ENCODE data around the gene LMNTD2.

Gene LMNTD2

GRCh38 chr11:607971-608659 is 47.6 kb upstream of the LMNTD2 start:
- H4K8ac ChIP-seq (ENCODE audit: low read length): no peak overlapping the region
- no peak overlapping the region for H3K9ac ChIP-seq (ENCODE audit: low read length)
- no peak overlapping the region for H3K23ac ChIP-seq (ENCODE audit: low read length in 2 of 2)
- no peaks in the 10 kb centered on the region for H3K27me3 ChIP-seq (ENCODE audit: control insufficient read depth in 1 of 2, insufficient read depth in 1 of 2, low read length in 2 of 2)
- H3K14ac ChIP-seq (ENCODE audit: low read length in 2 of 2): no peak overlapping the region
- no peak overlapping the region for H3K18ac ChIP-seq (ENCODE audit: low read depth in 1 of 2, low read length in 2 of 2)
- H3K79me1 ChIP-seq (replicated peaks; ENCODE audit: low read length, poor library complexity, severe bottlenecking): peaks cover 49% of the 10 kb centered on the region
- H4K91ac ChIP-seq (ENCODE audit: low read length): no peak overlapping the region
- H3K9me3 ChIP-seq (ENCODE audit: control insufficient read depth, low read length): no peaks in the 10 kb centered on the region
- no peak overlapping the region for H2BK15ac ChIP-seq (ENCODE audit: low read depth, poor library complexity, severe bottlenecking)
- no peak overlapping the region for H3K4ac ChIP-seq (ENCODE audit: low read depth in 1 of 2, low read length in 2 of 2)
- no peak overlapping the region for H2BK120ac ChIP-seq (ENCODE audit: low read depth, low read length)
- H3K4me2 ChIP-seq (ENCODE audit: low read length, poor library complexity, severe bottlenecking): no peak overlapping the region
- no peak overlapping the region for H2AK5ac ChIP-seq (ENCODE audit: low read length, severe bottlenecking)
- peaks cover 9% of the 10 kb centered on the region for H3K4me1 ChIP-seq (ENCODE audit: control insufficient read depth, insufficient read depth, low read depth, low read length)
- H2BK5ac ChIP-seq (ENCODE audit: low read depth, low read length, poor library complexity, severe bottlenecking): no peak overlapping the region
- H2AFZ ChIP-seq (ENCODE audit: low read depth, low read length): no peak overlapping the region
- no peak overlapping the region for H3K4me3 ChIP-seq (ENCODE audit: insufficient read depth in 1 of 2, low read depth in 1 of 2, low read length in 2 of 2)
- H3K27ac ChIP-seq (ENCODE audit: low read length, poor library complexity, severe bottlenecking): no peak overlapping the region
- WGBS: 97% methylated on average over 45 of the region's 45 CpGs
- no peak for DNase-seq
- H2BK12ac ChIP-seq (ENCODE audit: low read length in 2 of 2): no peak overlapping the region
- H3K36me3 ChIP-seq (ENCODE audit: control insufficient read depth in 1 of 2, insufficient read depth in 2 of 2, low read depth in 1 of 2, low read length in 2 of 2): peaks cover 93 to 96% of the 10 kb centered on the region in 2 experiments

- Histone ChIP-seq H3K14ac (ENCODE audit: low read length in 2 of 2) (no peak overlapping the region), H4K91ac (ENCODE audit: low read length) (peak overlapping the region; percentile 16), H3K9ac (ENCODE audit: low read length) (no peak overlapping the region), H2AK5ac (ENCODE audit: low read length, severe bottlenecking) (no peak overlapping the region), H2BK15ac (ENCODE audit: low read depth, poor library complexity, severe bottlenecking) (no peak overlapping the region), H3K23ac (ENCODE audit: low read length in 2 of 2) (no peak overlapping the region), H3K18ac (ENCODE audit: low read depth in 1 of 2, low read length in 2 of 2) (no peak overlapping the region), H2BK120ac (ENCODE audit: low read depth, low read length) (no peak overlapping the region), H2BK12ac (ENCODE audit: low read length in 2 of 2) (no peak overlapping the region), H3K9me3 (ENCODE audit: control insufficient read depth, low read length) (no peaks in the 10 kb centered on the region), H3K4me2 (ENCODE audit: low read length, poor library complexity, severe bottlenecking) (no peak overlapping the region), H3K79me1 (replicated peaks; ENCODE audit: low read length, poor library complexity, severe bottlenecking) (peaks cover 50% of the 10 kb centered on the region), H3K4ac (ENCODE audit: low read depth in 1 of 2, low read length in 2 of 2) (no peak overlapping the region), H4K8ac (ENCODE audit: low read length) (no peak overlapping the region), H3K27ac (ENCODE audit: low read length, poor library complexity, severe bottlenecking) (no peak overlapping the region), H3K36me3 (ENCODE audit: control insufficient read depth in 1 of 2, insufficient read depth in 2 of 2, low read depth in 1 of 2, low read length in 2 of 2) (peaks cover 92 to 95% of the 10 kb centered on the region in 2 experiments), H3K27me3 (ENCODE audit: control insufficient read depth in 1 of 2, insufficient read depth in 1 of 2, low read length in 2 of 2) (no peaks in the 10 kb centered on the region), H3K4me1 (ENCODE audit: control insufficient read depth, insufficient read depth, low read depth, low read length) (peaks cover 6% of the 10 kb centered on the region), H3K4me3 (ENCODE audit: insufficient read depth in 1 of 2, low read depth in 1 of 2, low read length in 2 of 2) (no peak overlapping the region), H2BK5ac (ENCODE audit: low read depth, low read length, poor library complexity, severe bottlenecking) (no peak overlapping the region), H2AFZ (ENCODE audit: low read depth, low read length) (no peak overlapping the region)
- 96% methylated on average over 34 of the region's 35 CpGs for WGBS
- no peak for DNase-seq
Measured at GRCh38 chr11:607020-607780, 46.7 kb upstream of the LMNTD2 start.

GRCh38 chr11:606245-606644 is 45.7 kb upstream of the LMNTD2 start:
- Histone ChIP-seq H3K14ac (ENCODE audit: low read length in 2 of 2) (no peak overlapping the region), H3K27me3 (ENCODE audit: control insufficient read depth in 1 of 2, insufficient read depth in 1 of 2, low read length in 2 of 2) (no peaks in the 10 kb centered on the region), H3K4me1 (ENCODE audit: control insufficient read depth, insufficient read depth, low read depth, low read length) (peaks cover 4% of the 10 kb centered on the region), H4K91ac (ENCODE audit: low read length) (no peak overlapping the region), H2BK5ac (ENCODE audit: low read depth, low read length, poor library complexity, severe bottlenecking) (no peak overlapping the region), H3K4ac (ENCODE audit: low read depth in 1 of 2, low read length in 2 of 2) (no peak overlapping the region), H3K79me1 (replicated peaks; ENCODE audit: low read length, poor library complexity, severe bottlenecking) (peaks cover 55% of the 10 kb centered on the region), H2BK12ac (ENCODE audit: low read length in 2 of 2) (no peak overlapping the region), H3K27ac (ENCODE audit: low read length, poor library complexity, severe bottlenecking) (no peak overlapping the region), H3K4me2 (ENCODE audit: low read length, poor library complexity, severe bottlenecking) (no peak overlapping the region), H3K18ac (ENCODE audit: low read depth in 1 of 2, low read length in 2 of 2) (no peak overlapping the region), H3K9ac (ENCODE audit: low read length) (no peak overlapping the region), H2BK15ac (ENCODE audit: low read depth, poor library complexity, severe bottlenecking) (no peak overlapping the region), H3K36me3 (ENCODE audit: control insufficient read depth in 1 of 2, insufficient read depth in 2 of 2, low read depth in 1 of 2, low read length in 2 of 2) (peaks cover 92 to 96% of the 10 kb centered on the region in 2 experiments), H3K4me3 (ENCODE audit: insufficient read depth in 1 of 2, low read depth in 1 of 2, low read length in 2 of 2) (no peak overlapping the region), H2BK120ac (ENCODE audit: low read depth, low read length) (no peak overlapping the region), H3K23ac (ENCODE audit: low read length in 2 of 2) (no peak overlapping the region), H2AK5ac (ENCODE audit: low read length, severe bottlenecking) (no peak overlapping the region), H3K9me3 (ENCODE audit: control insufficient read depth, low read length) (no peaks in the 10 kb centered on the region), H4K8ac (ENCODE audit: low read length) (no peak overlapping the region), H2AFZ (ENCODE audit: low read depth, low read length) (no peak overlapping the region)
- DNase-seq: no peak
- WGBS: 99% methylated on average over 18 of the region's 19 CpGs

GRCh38 chr11:605286-606129 is 45.0 kb upstream of the LMNTD2 start:
- peaks cover 90 to 92% of the 10 kb centered on the region in 2 experiments for H3K36me3 ChIP-seq (ENCODE audit: control insufficient read depth in 1 of 2, insufficient read depth in 2 of 2, low read depth in 1 of 2, low read length in 2 of 2)
- no peak overlapping the region for H3K4me2 ChIP-seq (ENCODE audit: low read length, poor library complexity, severe bottlenecking)
- H3K27me3 ChIP-seq (ENCODE audit: control insufficient read depth in 1 of 2, insufficient read depth in 1 of 2, low read length in 2 of 2): no peaks in the 10 kb centered on the region
- peaks cover 4% of the 10 kb centered on the region for H3K4me1 ChIP-seq (ENCODE audit: control insufficient read depth, insufficient read depth, low read depth, low read length)
- H2AFZ ChIP-seq (ENCODE audit: low read depth, low read length): no peak overlapping the region
- no peak overlapping the region for H3K18ac ChIP-seq (ENCODE audit: low read depth in 1 of 2, low read length in 2 of 2)
- no peak overlapping the region for H3K9ac ChIP-seq (ENCODE audit: low read length)
- H2BK120ac ChIP-seq (ENCODE audit: low read depth, low read length): no peak overlapping the region
- no peak overlapping the region for H3K4ac ChIP-seq (ENCODE audit: low read depth in 1 of 2, low read length in 2 of 2)
- WGBS: 95% methylated on average over 32 of the region's 33 CpGs
- no peak overlapping the region for H4K91ac ChIP-seq (ENCODE audit: low read length)
- H3K79me1 ChIP-seq (replicated peaks; ENCODE audit: low read length, poor library complexity, severe bottlenecking): peaks cover 55% of the 10 kb centered on the region
- H2BK5ac ChIP-seq (ENCODE audit: low read depth, low read length, poor library complexity, severe bottlenecking): no peak overlapping the region
- no peak overlapping the region for H2BK12ac ChIP-seq (ENCODE audit: low read length in 2 of 2)
- H3K9me3 ChIP-seq (ENCODE audit: control insufficient read depth, low read length): no peaks in the 10 kb centered on the region
- no peak overlapping the region for H3K23ac ChIP-seq (ENCODE audit: low read length in 2 of 2)
- H3K14ac ChIP-seq (ENCODE audit: low read length in 2 of 2): no peak overlapping the region
- no peak overlapping the region for H4K8ac ChIP-seq (ENCODE audit: low read length)
- no peak overlapping the region for H2AK5ac ChIP-seq (ENCODE audit: low read length, severe bottlenecking)
- H2BK15ac ChIP-seq (ENCODE audit: low read depth, poor library complexity, severe bottlenecking): no peak overlapping the region
- no peak overlapping the region for H3K27ac ChIP-seq (ENCODE audit: low read length, poor library complexity, severe bottlenecking)
- H3K4me3 ChIP-seq (ENCODE audit: insufficient read depth in 1 of 2, low read depth in 1 of 2, low read length in 2 of 2): no peak overlapping the region
- no peak for DNase-seq
